Measurements from ENCODE around the gene NEIL1. TPM values are rescaled to one million over a fixed set of nuclear protein-coding genes. Genes with fewer than 3 reads are reported as not detected.
"Not testable (repeated sequence)": the region's sequence is repeated elsewhere in the genome, so short reads cannot be mapped to it uniquely, and the experiment has no call there.

The NEIL1 gene
- total and polyA plus RNA-seq, 10 of the 15 experiments (the other 5 are each of a cell fraction or from before 2014, with no cell fraction given), result 0.10 to 2.3 (median 0.66) TPM

GRCh38 chr15:75329571-75329970 lies 17.3 kb upstream of the NEIL1 start:
- Histone ChIP-seq H3K36me3 (ENCODE audit: control insufficient read depth in 2 of 2, insufficient read depth in 2 of 2, low read length in 1 of 2) (no peaks in the 10 kb centered on the region), H3K9ac (ENCODE audit: control insufficient read depth, insufficient read depth, low read length) (no peak overlapping the region), H3K4me1 (ENCODE audit: control insufficient read depth, insufficient read depth, low read length) (no peaks in the 10 kb centered on the region), H3K4me3 (no peak overlapping the region), H3K27me3 (replicated peaks in 1 of 2; ENCODE audit: control insufficient read depth in 2 of 2, insufficient read depth in 2 of 2, low read length in 1 of 2) (no peaks in the 10 kb centered on the region), H3K79me2 (ENCODE audit: control insufficient read depth, insufficient read depth, low read length) (no peaks in the 10 kb centered on the region), H3K4me2 (ENCODE audit: control insufficient read depth, insufficient read depth) (no peak overlapping the region), H3K27ac (ENCODE audit: control insufficient read depth, insufficient read depth) (no peak overlapping the region), H3K9me3 (replicated peaks; ENCODE audit: control insufficient read depth, insufficient read depth, low read length) (no peaks in the 10 kb centered on the region), H2AFZ (ENCODE audit: control insufficient read depth, low read depth, low read length) (no peak overlapping the region), H4K20me1 (ENCODE audit: control insufficient read depth, insufficient read depth) (no peaks in the 10 kb centered on the region)
- POLR2A ChIA-PET, result no interaction called here
- intact Hi-C loops (cut with micrococcal nuclease; ENCODE audit: unreplicated experiment), result no loop called here
- RAD21 ChIA-PET (ENCODE audit: unreplicated experiment), result no interaction called here
- ATAC-seq (no peak), DNase-seq (ENCODE audit: low read depth, low spot score) (no peak), FAIRE-seq (no peak)
- in situ Hi-C loops (cut with MboI), result no loop called here
- no peak for TF ChIP-seq EGR1 (IDR thresholded peaks at IDR 0.05; ENCODE audit: borderline replicate concordance in 1 of 2, low read depth in 2 of 2, low read length in 2 of 2)
- no peak for TF ChIP-seq SIN3A (IDR thresholded peaks at IDR 0.05; ENCODE audit: low read depth, low read length)
- TF ChIP-seq PRDM15 (CRISPR knock-in tag; IDR thresholded peaks at IDR 0.05), result no peak
- no peak for TF ChIP-seq EZH2 (IDR thresholded peaks at IDR 0.05; ENCODE audit: borderline replicate concordance, control insufficient read depth, low read depth, low read length)
- BruUV-seq (replicated peaks), result no TSS peak
- SMC1A ChIA-PET (ENCODE audit: uncharacterized antibody, unreplicated experiment), result no interaction called here
- WGBS (ENCODE audit: insufficient coverage, insufficient replicate concordance, low lambda C conversion rate, missing lambda C conversion rate), result 10% methylated on average over 2 of the region's 2 CpGs
- CTCF ChIA-PET, result interaction anchor here (0.6 to 2.9 kb wide), 2 partner anchors 39 to 306 kb away, joined by 3 to 8 read pairs; partner anchors contain the start of gene MAN2C1

- H3K9me3 ChIP-seq (replicated peaks; ENCODE audit: control insufficient read depth, insufficient read depth, low read length); H4K20me1 ChIP-seq (ENCODE audit: control insufficient read depth, insufficient read depth); FAIRE-seq; intact Hi-C loops (cut with micrococcal nuclease; ENCODE audit: unreplicated experiment); H3K4me2 ChIP-seq (ENCODE audit: control insufficient read depth, insufficient read depth); SMC1A ChIA-PET (ENCODE audit: uncharacterized antibody, unreplicated experiment); H3K79me2 ChIP-seq (ENCODE audit: control insufficient read depth, insufficient read depth, low read length); DNase-seq (ENCODE audit: low read depth, low spot score); H2AFZ ChIP-seq (ENCODE audit: control insufficient read depth, low read depth, low read length); H3K27me3 ChIP-seq (replicated peaks in 1 of 2; ENCODE audit: control insufficient read depth in 2 of 2, insufficient read depth in 2 of 2, low read length in 1 of 2); H3K36me3 ChIP-seq (ENCODE audit: control insufficient read depth in 2 of 2, insufficient read depth in 2 of 2, low read length in 1 of 2); ATAC-seq; H3K9ac ChIP-seq (ENCODE audit: control insufficient read depth, insufficient read depth, low read length); in situ Hi-C loops (cut with MboI); BruUV-seq (replicated peaks); H3K4me1 ChIP-seq (ENCODE audit: control insufficient read depth, insufficient read depth, low read length); POLR2A ChIA-PET; RAD21 ChIA-PET (ENCODE audit: unreplicated experiment); H3K4me3 ChIP-seq; H3K27ac ChIP-seq (ENCODE audit: control insufficient read depth, insufficient read depth): not testable (repeated sequence)
- 40% methylated on average over 7 of the region's 7 CpGs for WGBS (ENCODE audit: insufficient coverage, insufficient replicate concordance, low lambda C conversion rate, missing lambda C conversion rate)
- CTCF ChIA-PET, result interaction anchor here (0.7 kb wide), 1 partner anchor 36 kb away, joined by 3 read pairs; no protein-coding TSS in a partner anchor
Measured at GRCh38 chr15:75332093-75332492, 14.7 kb upstream of the NEIL1 start.
